ENCODE results near the gene PAQR3. TPM values are rescaled to one million over a fixed set of nuclear protein-coding genes. Genes with fewer than 3 reads are reported as not detected.

Gene PAQR3
- total and polyA plus RNA-seq, 10 of the 15 experiments (the other 5 are each of a cell fraction or from before 2014, with no cell fraction given) = 2.2 to 25.4 (median 7.2) TPM

DNA sequence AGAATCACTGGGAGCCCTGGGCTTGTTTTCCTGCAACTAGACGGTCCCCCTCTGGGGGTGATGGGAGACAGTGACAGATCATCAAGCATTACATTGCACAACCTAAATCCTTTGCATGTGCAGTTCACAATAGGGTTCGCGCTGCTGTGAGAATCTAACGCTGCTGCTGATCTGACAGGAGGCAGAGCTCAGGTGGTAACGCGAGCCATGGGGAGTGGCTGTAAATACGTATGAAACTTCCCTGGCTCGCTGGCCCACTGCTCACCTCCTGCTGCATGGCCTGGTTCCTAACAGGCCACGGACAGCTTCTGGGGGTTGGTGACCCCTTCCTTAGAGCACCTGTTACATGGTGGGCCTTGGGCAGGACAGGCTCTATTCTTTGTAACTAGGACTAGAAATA, 10.4 kb downstream of the PAQR3 start:
- Histone ChIP-seq H3K27ac (ENCODE audit: control insufficient read depth, insufficient read depth) (no peak overlapping the region), H3K4me1 (ENCODE audit: control insufficient read depth, insufficient read depth, low read length) (no peaks in the 10 kb centered on the region), H3K36me3 (ENCODE audit: control insufficient read depth in 2 of 2, insufficient read depth in 2 of 2, low read length in 1 of 2) (no peaks in the 10 kb centered on the region; a peak in 1 of 4 replicates), H3K4me3 (no peak overlapping the region), H3K4me2 (ENCODE audit: control insufficient read depth, insufficient read depth) (no peak overlapping the region), H4K20me1 (ENCODE audit: control insufficient read depth, insufficient read depth) (no peaks in the 10 kb centered on the region), H2AFZ (ENCODE audit: control insufficient read depth, low read depth, low read length) (no peak overlapping the region), H3K9ac (ENCODE audit: control insufficient read depth, insufficient read depth, low read length) (no peak overlapping the region), H3K9me3 (replicated peaks; ENCODE audit: control insufficient read depth, insufficient read depth, low read length) (no peaks in the 10 kb centered on the region), H3K27me3 (replicated peaks in 1 of 2; ENCODE audit: control insufficient read depth in 2 of 2, insufficient read depth in 2 of 2, low read length in 1 of 2) (no peaks in the 10 kb centered on the region), H3K79me2 (ENCODE audit: control insufficient read depth, insufficient read depth, low read length) (no peaks in the 10 kb centered on the region)
- in situ Hi-C loops (cut with MboI) = no loop called here
- TF ChIP-seq, protein P1, sequence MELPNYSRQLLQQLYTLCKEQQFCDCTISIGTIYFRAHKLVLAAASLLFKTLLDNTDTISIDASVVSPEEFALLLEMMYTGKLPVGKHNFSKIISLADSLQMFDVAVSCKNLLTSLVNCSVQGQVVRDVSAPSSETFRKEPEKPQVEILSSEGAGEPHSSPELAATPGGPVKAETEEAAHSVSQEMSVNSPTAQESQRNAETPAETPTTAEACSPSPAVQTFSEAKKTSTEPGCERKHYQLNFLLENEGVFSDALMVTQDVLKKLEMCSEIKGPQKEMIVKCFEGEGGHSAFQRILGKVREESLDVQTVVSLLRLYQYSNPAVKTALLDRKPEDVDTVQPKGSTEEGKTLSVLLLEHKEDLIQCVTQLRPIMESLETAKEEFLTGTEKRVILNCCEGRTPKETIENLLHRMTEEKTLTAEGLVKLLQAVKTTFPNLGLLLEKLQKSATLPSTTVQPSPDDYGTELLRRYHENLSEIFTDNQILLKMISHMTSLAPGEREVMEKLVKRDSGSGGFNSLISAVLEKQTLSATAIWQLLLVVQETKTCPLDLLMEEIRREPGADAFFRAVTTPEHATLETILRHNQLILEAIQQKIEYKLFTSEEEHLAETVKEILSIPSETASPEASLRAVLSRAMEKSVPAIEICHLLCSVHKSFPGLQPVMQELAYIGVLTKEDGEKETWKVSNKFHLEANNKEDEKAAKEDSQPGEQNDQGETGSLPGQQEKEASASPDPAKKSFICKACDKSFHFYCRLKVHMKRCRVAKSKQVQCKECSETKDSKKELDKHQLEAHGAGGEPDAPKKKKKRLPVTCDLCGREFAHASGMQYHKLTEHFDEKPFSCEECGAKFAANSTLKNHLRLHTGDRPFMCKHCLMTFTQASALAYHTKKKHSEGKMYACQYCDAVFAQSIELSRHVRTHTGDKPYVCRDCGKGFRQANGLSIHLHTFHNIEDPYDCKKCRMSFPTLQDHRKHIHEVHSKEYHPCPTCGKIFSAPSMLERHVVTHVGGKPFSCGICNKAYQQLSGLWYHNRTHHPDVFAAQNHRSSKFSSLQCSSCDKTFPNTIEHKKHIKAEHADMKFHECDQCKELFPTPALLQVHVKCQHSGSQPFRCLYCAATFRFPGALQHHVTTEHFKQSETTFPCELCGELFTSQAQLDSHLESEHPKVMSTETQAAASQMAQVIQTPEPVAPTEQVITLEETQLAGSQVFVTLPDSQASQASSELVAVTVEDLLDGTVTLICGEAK (IDR thresholded peaks at IDR 0.05; ENCODE audit: borderline replicate concordance) = no peak
- TF ChIP-seq NR2F1 (conservative IDR thresholded peaks at IDR 0.05) (no peak), BCL11A (IDR thresholded peaks at IDR 0.05; ENCODE audit: low read depth, low read length) (no peak), ZNF24 (IDR thresholded peaks at IDR 0.05) (no peak), SRF (IDR thresholded peaks at IDR 0.05; ENCODE audit: low read depth in 2 of 2, low read length in 2 of 2) (no peak), SMAD5 (IDR thresholded peaks at IDR 0.05; ENCODE audit: low read depth) (no peak)
- WGBS (ENCODE audit: insufficient coverage, insufficient replicate concordance, low lambda C conversion rate, missing lambda C conversion rate) = 93% methylated on average over 9 of the region's 9 CpGs
- CTCF ChIA-PET = no interaction called here
- ATAC-seq (no peak), DNase-seq (ENCODE audit: low read depth, low spot score) (no peak), FAIRE-seq (no peak)
- SMC1A ChIA-PET (ENCODE audit: uncharacterized antibody, unreplicated experiment) = no interaction called here
- BruUV-seq (replicated peaks) = no TSS peak
- RAD21 ChIA-PET (ENCODE audit: unreplicated experiment) = no interaction called here
- intact Hi-C loops (cut with micrococcal nuclease; ENCODE audit: unreplicated experiment) = loop anchor here (10.0 kb wide), 1 partner anchor 974 kb away; no protein-coding TSS in a partner anchor
- POLR2A ChIA-PET = no interaction called here

All from GM12878 (cell line).